HepG2 (cell line): ENCODE results near the gene YEATS2. TPM values are rescaled to one million over a fixed set of nuclear protein-coding genes. Genes with fewer than 3 reads are reported as not detected.

ENCODE experiments used
- ATAC-seq: fragments of 200-7000 bp; cut with Tn5 transposase; 3 replicates; pipeline ENCODE4 v1.9.1; 2020; ENCODE audit warnings: mild to moderate bottlenecking, moderate library complexity
- BruUV-seq: library from RNA; stranded (reverse); fragments of 400-500 nt; replicated peaks from 2 replicates; lab custom pipeline; 2021; lab: Mats Ljungman, UMichigan
- CTCF ChIA-PET: fragments of 300-600 bp; formaldehyde crosslinking; extraction: SDS; loops from one replicate; lab custom pipeline; 2021; ENCODE audit warnings: low total read pairs, inconsistent platforms, low intra/inter-chr PET ratio; lab: Yijun Ruan, JAX
- POLR2A ChIA-PET: fragments of 350-600 bp; sonication (Branson Sonifier 250); formaldehyde crosslinking; loops from one replicate; lab custom pipeline; 2020; ENCODE audit warnings: antibody characterized with exemption, inconsistent platforms; lab: Yijun Ruan, JAX
- DNase-seq: peaks from one replicate; pipeline ENCODE4 v3.0.0-alpha.2; 2015; ENCODE audit warnings: low spot score
- FAIRE-seq: peaks from 3 replicates; lab custom pipeline; 2011; peaks lifted over from hg19 to GRCh38; lab: Jason Lieb, UNC
- H2AFZ ChIP-seq: one replicate; pipeline ENCODE4 v1.6.1; 2011; ENCODE audit warnings: low read length, inconsistent platforms
- H3K27ac ChIP-seq: fragments of 300-600 bp; 3 replicates; pipeline ENCODE4 v1.8.0; 2011; ENCODE audit warnings: mixed run types, mild to moderate bottlenecking, mixed read lengths, low read length, inconsistent platforms; ENCODE audit not compliant: insufficient read depth; ENCODE audit errors: extremely low read length
- H3K27me3 ChIP-seq, 2 experiments: fragments of 200-600 bp in 1 of 2; 2 replicates in 1 of 2; 3 replicates in 1 of 2; pipeline versions ENCODE4 v1.6.0 to v1.8.0; 2011; ENCODE audit warnings: low read length in 2 of 2, mild to moderate bottlenecking in 2 of 2, moderate library complexity in 2 of 2, inconsistent platforms in 1 of 2; ENCODE audit not compliant: insufficient read depth in 2 of 2, control insufficient read depth in 1 of 2
- H3K36me3 ChIP-seq, 2 experiments: fragments of 200-600 bp in 1 of 2; replicated peaks in 1 of 2; 2 replicates in 1 of 2; 3 replicates in 1 of 2; pipeline versions ENCODE4 v1.5.1 to v1.8.0; 2011; ENCODE audit warnings: low read length in 2 of 2, inconsistent platforms in 1 of 2; ENCODE audit not compliant: insufficient read depth in 2 of 2, control insufficient read depth in 1 of 2
- H3K4me1 ChIP-seq: 2 replicates; pipeline ENCODE4 v1.5.1; 2012; ENCODE audit warnings: low read length, inconsistent platforms; ENCODE audit not compliant: insufficient read depth
- H3K4me2 ChIP-seq: 2 replicates; pipeline ENCODE4 v1.6.0; 2011; ENCODE audit warnings: low read depth, low read length, inconsistent platforms
- H3K4me3 ChIP-seq, 3 experiments: fragments of 200-600 bp in 1 of 3; sonication (generic), shearing (Covaris generic) in 1 of 3; replicated peaks in 1 of 3; 2 replicates each; pipeline ENCODE4 v1.5.1; 2011 to 2016; ENCODE audit warnings: low read length in 3 of 3, inconsistent platforms in 2 of 3, low read depth in 2 of 3, mild to moderate bottlenecking in 2 of 3, control low read depth in 1 of 3, mixed read lengths in 1 of 3; ENCODE audit not compliant: insufficient read depth in 1 of 3
- H3K79me2 ChIP-seq: one replicate; pipeline ENCODE4 v1.6.1; 2011; ENCODE audit warnings: low read length, inconsistent platforms; ENCODE audit not compliant: insufficient read depth
- H3K9ac ChIP-seq: 2 replicates; pipeline ENCODE4 v1.6.0; 2011; ENCODE audit warnings: mild to moderate bottlenecking, low read depth, low read length, inconsistent platforms; ENCODE audit not compliant: insufficient read depth
- H3K9me3 ChIP-seq: 2 replicates; pipeline ENCODE4 v1.5.1; 2012; ENCODE audit warnings: mild to moderate bottlenecking, low read length
- H4K20me1 ChIP-seq: 2 replicates; pipeline ENCODE4 v1.6.0; 2011; ENCODE audit warnings: inconsistent platforms, mild to moderate bottlenecking, low read length, moderate library complexity; ENCODE audit not compliant: insufficient read depth
- ARNT ChIP-seq: fragments of 450-650 bp; IDR thresholded peaks from 2 replicates; pipeline ENCODE4 v1.6.1; 2017
- PCBP1 ChIP-seq: fragments of 200-400 bp; formaldehyde crosslinking; IDR thresholded peaks from 2 replicates; pipeline ENCODE4 v1.6.1; 2017; ENCODE audit warnings: mild to moderate bottlenecking, low read depth, low read length, borderline replicate concordance
- POGZ ChIP-seq: sonication (generic); formaldehyde crosslinking; IDR thresholded peaks from 2 replicates; pipeline ENCODE4 v1.4.0; 2020; ENCODE audit warnings: mild to moderate bottlenecking, missing genetic modification reagents
- SKIL ChIP-seq: sonication (generic); formaldehyde crosslinking; IDR thresholded peaks from 2 replicates; pipeline ENCODE4 v1.8.0; 2022; ENCODE audit warnings: missing genetic modification reagents, mild to moderate bottlenecking, moderate library complexity, borderline replicate concordance
- SRF ChIP-seq: IDR thresholded peaks from 2 replicates; pipeline ENCODE4 v1.6.1; 2011; ENCODE audit warnings: mild to moderate bottlenecking, low read depth, low read length, moderate library complexity
- SSRP1 ChIP-seq: IDR thresholded peaks from 2 replicates; pipeline ENCODE4 v1.6.1; 2016; ENCODE audit warnings: control low read depth
- ZNF18 ChIP-seq: sonication (generic); formaldehyde crosslinking; IDR thresholded peaks from 2 replicates; pipeline ENCODE4 v1.8.0; 2022; ENCODE audit warnings: mild to moderate bottlenecking, missing genetic modification reagents; ENCODE audit not compliant: insufficient replicate concordance
- ZNF691 ChIP-seq: sonication (generic); formaldehyde crosslinking; IDR thresholded peaks from 2 replicates; pipeline ENCODE4 v1.4.0; 2020; ENCODE audit warnings: missing genetic modification reagents, low read depth, mild to moderate bottlenecking, borderline replicate concordance
- WGBS: methylation state at CpG from one replicate; pipeline ENCODE4 v1.1.6; 2017; ENCODE audit warnings: low lambda C conversion rate; 5-methylcytosine and 5-hydroxymethylcytosine counted together
- in situ Hi-C: cut with HindIII; loops from 2 replicates; pipeline ENCODE4 v1.10.0; 2017; ENCODE audit warnings: low pct_unique_long_range_greater_than_20kb; ENCODE audit not compliant: extremely low pct_ligation_motif_present
- intact Hi-C: fragments of 100-400 bp; cut with micrococcal nuclease; formaldehyde crosslinking; loops from one replicate; pipeline ENCODE4 v1.10.0; 2022; ENCODE audit not compliant: unreplicated experiment
- polyA plus RNA-seq, 8 experiments: library from polyadenylated mRNA; depleted of rRNA in 3 of 8; stranded (reverse) in 7 of 8; unstranded in 1 of 8; fragments of >200 nt; fragmentation: Illumina TruSeq in 4 of 8; extraction: Trizol in 4 of 8; gene quantifications; 2 replicates each; pipeline versions ENCODE4 v1.2.1 to v1.2.3, GENCODE V29; 2011 to 2016; ENCODE audit warnings: low read depth in 4 of 8, missing spikeins in 1 of 8, mixed read lengths in 1 of 8; ENCODE audit not compliant: insufficient read depth in 1 of 8
- total RNA-seq, 5 experiments: library from RNA; depleted of rRNA; stranded (reverse); fragments of >200 nt; fragmentation: Illumina TruSeq; extraction: Trizol; gene quantifications; 2 replicates each; pipeline ENCODE4 v1.2.3, GENCODE V29; 2016; ENCODE audit warnings: low read depth in 1 of 5

YEATS2 gene
- total and polyA plus RNA-seq, 2 of the 13 experiments (the other 11 are each of a cell fraction or from before 2014, with no cell fraction given): 18.6 to 33.7 TPM

- no peak overlapping the region for H3K4me2 ChIP-seq
- FAIRE-seq (no peak), DNase-seq (no peak), ATAC-seq (no peak)
- no peaks in the 10 kb centered on the region for H3K79me2 ChIP-seq
- intact Hi-C loops: no loop called here
- 100% methylated on average over 8 of the region's 8 CpGs for WGBS
- no peak overlapping the region for H3K27ac ChIP-seq
- TF ChIP-seq ZNF18 (CRISPR knock-in tag) (no peak), POGZ (CRISPR knock-in tag) (no peak), SSRP1 (CRISPR knock-in tag) (no peak), ZNF691 (CRISPR knock-in tag) (no peak), PCBP1 (no peak), SKIL (CRISPR knock-in tag) (no peak), ARNT (no peak), SRF (no peak)
- peaks cover 27 to 64% of the 10 kb centered on the region in 2 experiments for H3K36me3 ChIP-seq
- ChIA-PET POLR2A (no interaction called here), CTCF (no interaction called here)
- no peak overlapping the region for H3K4me3 ChIP-seq
- H2AFZ ChIP-seq: no peak overlapping the region
- no peak overlapping the region for H3K9ac ChIP-seq
- no peaks in the 10 kb centered on the region for H3K27me3 ChIP-seq
- no peaks in the 10 kb centered on the region for H3K9me3 ChIP-seq
- in situ Hi-C loops: no loop called here
- BruUV-seq: no TSS peak
- H4K20me1 ChIP-seq: no peaks in the 10 kb centered on the region
- H3K4me1 ChIP-seq: no peaks in the 10 kb centered on the region
Measured at GRCh38 chr3:183800243-183800863, 102.8 kb downstream of the YEATS2 start.
